SK-N-SH (cell line): ENCODE data around the gene CCDC60. TPM values are rescaled to one million over a fixed set of nuclear protein-coding genes. Genes with fewer than 3 reads are reported as not detected.

Experiments
- CTCF ChIA-PET: fragments of 300-600, 350-600 bp; formaldehyde crosslinking; extraction: SDS; loops from one replicate; lab custom pipeline; 2021; lab: Yijun Ruan, JAX
- POLR2A ChIA-PET: fragments of 350-600 bp; sonication (Branson Sonifier 250); formaldehyde crosslinking; extraction: SDS; loops from one replicate; lab custom pipeline; 2020; ENCODE audit warnings: antibody characterized with exemption, inconsistent platforms; lab: Yijun Ruan, JAX
- DNase-seq: peaks from one replicate; pipeline ENCODE4 v3.0.0; 2012
- H2AFZ ChIP-seq: fragments of 200-600 bp; sonication (generic); 2 replicates; pipeline ENCODE4 v1.8.1; 2016; ENCODE audit warnings: antibody characterized with exemption, mild to moderate bottlenecking, low read depth
- H3F3A ChIP-seq: fragments of 200-600 bp; sonication (generic); replicated peaks from 2 replicates; pipeline ENCODE3; 2016; ENCODE audit warnings: antibody characterized with exemption, mild to moderate bottlenecking; ENCODE audit not compliant: insufficient read depth
- H3K27ac ChIP-seq, 2 experiments: fragments of 200-500 bp in 1 of 2; fragments of 200-600 bp in 1 of 2; sonication (Bioruptor generic) in 1 of 2; sonication (generic), shearing (Covaris generic) in 1 of 2; 2 replicates each; pipeline versions ENCODE4 v1.5.1 to v1.6.1; 2014 to 2016; ENCODE audit warnings: low read depth in 2 of 2, inconsistent platforms in 1 of 2, low read length in 1 of 2, mild to moderate bottlenecking in 1 of 2, mixed read lengths in 1 of 2
- H3K27me3 ChIP-seq: fragments of 200-600 bp; sonication (generic), shearing (Covaris generic); 2 replicates; pipeline ENCODE4 v1.6.1; 2016; ENCODE audit warnings: mixed run types; ENCODE audit not compliant: insufficient read depth
- H3K36me3 ChIP-seq, 2 experiments: fragments of 200-500 bp in 1 of 2; fragments of 200-600 bp in 1 of 2; sonication (Bioruptor generic) in 1 of 2; sonication (generic) in 1 of 2; replicated peaks in 1 of 2; 2 replicates each; pipeline versions ENCODE3 to v1.5.1; 2014 to 2016; ENCODE audit warnings: low read length in 1 of 2, mild to moderate bottlenecking in 1 of 2; ENCODE audit not compliant: insufficient read depth in 2 of 2, control insufficient read depth in 1 of 2
- H3K4me1 ChIP-seq, 2 experiments: fragments of 200-500 bp in 1 of 2; fragments of 200-600 bp in 1 of 2; sonication (Bioruptor generic) in 1 of 2; sonication (generic), shearing (Covaris generic) in 1 of 2; 2 replicates each; pipeline versions ENCODE4 v1.5.1 to v1.6.1; 2014 to 2016; ENCODE audit warnings: low read depth in 1 of 2, low read length in 1 of 2, mixed run types in 1 of 2; ENCODE audit not compliant: insufficient read depth in 2 of 2, control insufficient read depth in 1 of 2
- H3K4me2 ChIP-seq: fragments of 200-600 bp; sonication (generic), shearing (Covaris generic); 2 replicates; pipeline ENCODE4 v1.6.1; 2017; ENCODE audit warnings: mixed run types
- H3K4me3 ChIP-seq, 2 experiments: fragments of 200-500 bp in 1 of 2; fragments of 200-600 bp in 1 of 2; sonication (Bioruptor generic) in 1 of 2; sonication (generic), shearing (Covaris generic) in 1 of 2; 2 replicates each; pipeline versions ENCODE4 v1.5.1 to v1.8.1; 2014 to 2016; ENCODE audit warnings: low read depth in 2 of 2, inconsistent platforms in 1 of 2, low read length in 1 of 2, mild to moderate bottlenecking in 1 of 2, mixed read lengths in 1 of 2, moderate library complexity in 1 of 2
- H3K79me2 ChIP-seq: fragments of 200-600 bp; sonication (generic); 2 replicates; pipeline ENCODE4 v1.8.1; 2017; ENCODE audit warnings: mild to moderate bottlenecking; ENCODE audit not compliant: insufficient read depth
- H3K9ac ChIP-seq: fragments of 200-600 bp; sonication (generic); 2 replicates; pipeline ENCODE4 v1.6.1; 2017; ENCODE audit warnings: mixed run types
- H3K9me2 ChIP-seq: fragments of 200-600 bp; sonication (generic); 2 replicates; pipeline ENCODE4 v1.6.1; 2017; ENCODE audit warnings: mixed run types
- H3K9me3 ChIP-seq: fragments of 200-600 bp; sonication (generic); 2 replicates; pipeline ENCODE4 v1.6.1; 2017; ENCODE audit warnings: mixed run types, mild to moderate bottlenecking, moderate library complexity
- H4K20me1 ChIP-seq: fragments of 200-600 bp; sonication (generic); 2 replicates; pipeline ENCODE4 v1.6.1; 2017; ENCODE audit warnings: mild to moderate bottlenecking, mixed run types; ENCODE audit not compliant: insufficient read depth
- CHD2 ChIP-seq: fragments of 150-350 bp; IDR thresholded peaks from 2 replicates; pipeline ENCODE4 v1.6.1; 2018; ENCODE audit warnings: low read length; ENCODE audit not compliant: partially characterized antibody
- EP300 ChIP-seq, 2 experiments: IDR thresholded peaks; 2 replicates each; pipeline versions ENCODE4 v1.4.0 to v1.6.1; 2012; ENCODE audit warnings: borderline replicate concordance in 1 of 2, low read depth in 1 of 2, low read length in 1 of 2
- EZH2phosphoT487 ChIP-seq: fragments of 200-600 bp; sonication (generic); IDR thresholded peaks from 2 replicates; pipeline ENCODE4 v1.6.1; 2017; ENCODE audit warnings: low read depth, mixed run types, mild to moderate bottlenecking, antibody characterized with exemption, moderate library complexity, borderline replicate concordance
- FOSL2 ChIP-seq: IDR thresholded peaks from 2 replicates; pipeline ENCODE4 v1.4.0; 2012; ENCODE audit warnings: low read depth, mild to moderate bottlenecking, moderate library complexity, borderline replicate concordance
- FOXJ3 ChIP-seq: sonication (generic); formaldehyde crosslinking; IDR thresholded peaks from 2 replicates; pipeline ENCODE4 v1.5.1; 2020; ENCODE audit warnings: mild to moderate bottlenecking, missing genetic modification reagents
- FOXM1 ChIP-seq: IDR thresholded peaks from 2 replicates; pipeline ENCODE4 v1.4.0; 2012; ENCODE audit warnings: low read depth, mild to moderate bottlenecking
- GABPA ChIP-seq: IDR thresholded peaks from 2 replicates; pipeline ENCODE4 v1.4.0; 2012; ENCODE audit warnings: low read depth, mild to moderate bottlenecking
- GATA2 ChIP-seq: sonication (generic); formaldehyde crosslinking; IDR thresholded peaks from 2 replicates; pipeline ENCODE4 v1.5.0; 2020; ENCODE audit warnings: mild to moderate bottlenecking, missing genetic modification reagents
- IRF3 ChIP-seq: fragments of 150-350 bp; IDR thresholded peaks from 2 replicates; pipeline ENCODE4 v1.6.1; 2016; ENCODE audit warnings: mild to moderate bottlenecking, low read depth, low read length
- JUND ChIP-seq: IDR thresholded peaks from 2 replicates; pipeline ENCODE4 v1.4.0; 2012
- MAX ChIP-seq: IDR thresholded peaks from 2 replicates; pipeline ENCODE4 v1.4.0; 2012; ENCODE audit warnings: low read depth
- NFIC ChIP-seq: IDR thresholded peaks from 2 replicates; pipeline ENCODE4 v1.4.0; 2012; ENCODE audit warnings: borderline replicate concordance
- NRF1 ChIP-seq: IDR thresholded peaks from 2 replicates; pipeline ENCODE4 v1.6.1; 2012; ENCODE audit warnings: low read depth, mild to moderate bottlenecking, low read length
- PBX3 ChIP-seq: IDR thresholded peaks from 2 replicates; pipeline ENCODE4; 2012
- RCOR1 ChIP-seq: fragments of 150-350 bp; IDR thresholded peaks from 2 replicates; pipeline ENCODE4 v1.6.1; 2017; ENCODE audit warnings: antibody characterized with exemption, low read length
- RFX5 ChIP-seq: IDR thresholded peaks from 2 replicates; pipeline ENCODE4 v1.6.1; 2012; ENCODE audit warnings: mild to moderate bottlenecking, improper control_type of control experiment, low read length
- RXRA ChIP-seq: IDR thresholded peaks from 2 replicates; pipeline ENCODE4 v1.4.0; 2012; ENCODE audit warnings: low read depth, mild to moderate bottlenecking, borderline replicate concordance
- SMC3 ChIP-seq: IDR thresholded peaks from 2 replicates; pipeline ENCODE4 v1.6.1; 2012; ENCODE audit warnings: low read depth, low read length, improper control_type of control experiment
- TAF1 ChIP-seq: IDR thresholded peaks from 2 replicates; pipeline ENCODE4 v1.6.1; 2012; ENCODE audit warnings: low read depth, mild to moderate bottlenecking, low read length, moderate library complexity, borderline replicate concordance
- TEAD4 ChIP-seq: IDR thresholded peaks from 2 replicates; pipeline ENCODE4 v1.4.0; 2012; ENCODE audit warnings: mild to moderate bottlenecking, borderline replicate concordance; ENCODE audit not compliant: insufficient read depth
- USF2 ChIP-seq: fragments of 150-350 bp; IDR thresholded peaks from 2 replicates; pipeline ENCODE4 v1.6.1; 2017; ENCODE audit warnings: antibody characterized with exemption, low read length, low read depth, borderline replicate concordance
- YY1 ChIP-seq: IDR thresholded peaks from 2 replicates; pipeline ENCODE4 v1.4.0; 2012; ENCODE audit warnings: low read depth, mild to moderate bottlenecking
- ZBTB33 ChIP-seq: IDR thresholded peaks from 2 replicates; pipeline ENCODE4 v1.4.0; 2012; ENCODE audit warnings: low read depth, borderline replicate concordance
- WGBS: methylation state at CpG from one replicate; pipeline ENCODE4 v1.1.6; 2017; ENCODE audit warnings: low lambda C conversion rate; 5-methylcytosine and 5-hydroxymethylcytosine counted together
- polyA plus RNA-seq, 3 experiments: library from polyadenylated mRNA; depleted of rRNA; stranded (reverse); fragments of >200 nt; gene quantifications; 2 replicates each; pipeline ENCODE4 v1.2.3, GENCODE V29; 2012

Gene CCDC60
- polyA plus RNA-seq, 1 of the 3 experiments (the other 2 are of a cell fraction) = not detected

GRCh38 chr12:119415714-119416113, 81.2 kb downstream of the CCDC60 start (continued):
- TF ChIP-seq RXRA (no peak), ZBTB33 (no peak), JUND (no peak), NFIC (no peak), FOSL2 (no peak), CHD2 (no peak)

GRCh38 chr12:119417440-119417839, 82.9 kb downstream of the CCDC60 start:
- no peaks in the 10 kb centered on the region for H3K79me2 ChIP-seq
- ChIA-PET CTCF (no interaction called here), POLR2A (no interaction called here)
- H3K27ac ChIP-seq = no peak overlapping the region
- no peaks in the 10 kb centered on the region for H3K36me3 ChIP-seq
- H3K27me3 ChIP-seq = no peaks in the 10 kb centered on the region
- H3K4me1 ChIP-seq = peaks cover 0 to 3% of the 10 kb centered on the region in 2 experiments; a peak in 1 of 4 replicates
- H3K9me2 ChIP-seq = no peaks in the 10 kb centered on the region
- H4K20me1 ChIP-seq = no peaks in the 10 kb centered on the region
- no peak for DNase-seq
- H3K4me3 ChIP-seq = no peak overlapping the region
- H2AFZ ChIP-seq = no peak overlapping the region
- H3F3A ChIP-seq = no peaks in the 10 kb centered on the region
- H3K9ac ChIP-seq = no peak overlapping the region
- TF ChIP-seq FOXJ3 (CRISPR knock-in tag) (no peak), SMC3 (no peak), CHD2 (no peak), TAF1 (no peak), IRF3 (no peak), FOXM1 (no peak), NFIC (no peak), YY1 (no peak)
- no peak overlapping the region for H3K4me2 ChIP-seq
- H3K9me3 ChIP-seq = no peaks in the 10 kb centered on the region

- Histone ChIP-seq H3K4me1 (no peaks in the 10 kb centered on the region), H3K9ac (no peak overlapping the region), H3F3A (no peaks in the 10 kb centered on the region), H3K9me3 (no peaks in the 10 kb centered on the region), H4K20me1 (no peaks in the 10 kb centered on the region), H3K27me3 (no peaks in the 10 kb centered on the region), H3K4me3 (no peak overlapping the region), H3K9me2 (no peaks in the 10 kb centered on the region), H3K36me3 (no peaks in the 10 kb centered on the region), H3K27ac (no peak overlapping the region), H3K79me2 (no peaks in the 10 kb centered on the region), H2AFZ (no peak overlapping the region), H3K4me2 (no peak overlapping the region)
- POLR2A ChIA-PET = no interaction called here
- DNase-seq = no peak
- CTCF ChIA-PET = interaction anchor here (1.3 kb wide), 1 partner anchor 25 kb away, joined by 3 read pairs; no protein-coding TSS in a partner anchor
- 43% methylated on average over 6 of the region's 6 CpGs for WGBS
- TF ChIP-seq MAX (no peak), FOXM1 (no peak), CHD2 (no peak), GATA2 (CRISPR knock-in tag) (no peak), TEAD4 (no peak), NRF1 (no peak), PBX3 (no peak), RCOR1 (no peak), RFX5 (no peak), EZH2phosphoT487 (no peak), SMC3 (no peak), USF2 (no peak), RXRA (no peak), GABPA (no peak), EP300 (IDR thresholded peaks at IDR 0.05; ENCODE audit: borderline replicate concordance in 1 of 2, low read depth in 1 of 2, low read length in 1 of 2) (no peak)
These were observed 84.9 kb downstream of the CCDC60 start for GRCh38 chr12:119419381-119419780.
